Measurements from ENCODE around the gene ATP8A2.

ATP8A2 gene

DNA sequence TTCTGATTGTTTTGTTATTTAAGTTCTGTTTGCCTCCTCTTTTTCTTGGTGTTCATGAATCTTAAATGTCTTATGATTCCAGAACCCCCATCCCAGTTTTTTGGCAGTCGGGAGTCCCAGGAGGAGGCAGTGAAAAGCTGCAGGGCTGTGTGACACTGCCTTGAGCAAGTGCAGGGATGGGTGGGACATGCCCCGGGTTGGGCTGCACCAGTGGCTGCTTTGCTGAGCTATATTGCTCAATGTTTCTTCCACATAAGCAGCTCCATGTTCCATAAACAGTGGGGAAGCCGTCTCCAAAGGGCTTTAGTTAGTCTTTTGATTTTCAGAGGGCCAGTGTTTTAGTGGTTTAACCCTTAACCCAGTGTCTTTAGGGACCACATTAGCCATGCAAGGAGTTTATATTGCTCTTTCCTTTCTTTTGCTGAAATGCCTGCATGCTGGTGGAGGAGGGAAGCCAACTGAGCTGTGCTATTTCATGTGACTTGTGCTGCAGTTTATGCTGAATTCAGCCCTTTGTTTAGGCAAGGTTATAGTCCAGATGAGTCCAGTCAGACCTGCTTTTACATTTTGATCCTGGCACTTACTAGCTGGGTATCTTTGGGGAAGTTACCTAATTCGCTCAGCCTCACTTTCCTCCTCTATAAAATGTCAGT lies 13.1 kb downstream of the ATP8A2 start:
- DNase-seq = no peak

DNA sequence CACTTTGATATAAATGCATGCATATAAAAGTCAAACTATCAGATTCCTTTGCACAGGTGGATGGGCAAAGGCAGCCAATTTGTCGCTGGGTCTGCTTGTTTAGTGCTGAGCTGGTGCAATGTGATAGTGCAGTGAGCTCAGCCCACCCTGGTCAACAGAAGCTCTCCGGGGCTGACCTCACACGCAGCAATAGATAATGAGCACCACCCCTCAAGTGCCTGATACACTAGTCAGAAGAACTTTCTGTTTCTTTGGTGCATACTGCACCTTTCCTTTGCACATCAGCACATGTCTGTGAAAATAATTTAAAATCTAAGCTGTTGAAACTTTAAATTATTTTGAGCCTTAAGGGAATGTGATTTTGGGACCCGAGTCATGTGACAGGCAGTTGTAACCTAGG lies 20.2 kb downstream of the ATP8A2 start:
- DNase-seq = no peak

DNA sequence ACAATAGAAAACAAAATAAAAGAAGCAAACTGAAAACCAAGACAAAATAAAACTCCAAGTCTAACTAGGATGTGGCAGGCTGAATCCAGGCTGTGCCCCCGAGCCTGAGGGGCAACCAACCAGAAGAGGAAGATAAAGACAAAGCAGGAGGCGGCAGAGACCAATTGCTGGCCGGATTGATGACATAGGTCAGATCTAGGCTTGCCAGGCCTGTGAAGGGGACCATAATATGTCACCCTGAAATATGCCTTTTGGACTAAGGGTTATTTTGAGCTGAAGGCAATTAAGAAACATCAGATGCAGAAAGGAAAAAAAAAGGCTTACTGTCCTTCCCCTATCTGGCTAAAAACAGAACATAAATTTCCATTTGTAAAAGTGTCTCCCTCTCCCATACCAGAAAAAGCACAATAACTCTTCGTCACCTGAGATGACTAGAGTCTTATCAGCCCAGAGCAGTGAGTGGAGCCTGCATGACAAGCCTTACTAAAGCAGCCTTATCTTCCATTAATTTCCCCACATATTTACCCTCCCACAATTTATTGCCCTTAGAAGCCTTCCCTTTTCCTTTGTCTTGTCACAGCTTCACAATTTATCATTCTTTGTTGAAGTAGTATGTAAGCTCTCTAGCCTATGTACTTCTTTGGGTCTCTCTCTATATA lies 22.8 kb downstream of the ATP8A2 start:
- no peak for DNase-seq

DNA sequence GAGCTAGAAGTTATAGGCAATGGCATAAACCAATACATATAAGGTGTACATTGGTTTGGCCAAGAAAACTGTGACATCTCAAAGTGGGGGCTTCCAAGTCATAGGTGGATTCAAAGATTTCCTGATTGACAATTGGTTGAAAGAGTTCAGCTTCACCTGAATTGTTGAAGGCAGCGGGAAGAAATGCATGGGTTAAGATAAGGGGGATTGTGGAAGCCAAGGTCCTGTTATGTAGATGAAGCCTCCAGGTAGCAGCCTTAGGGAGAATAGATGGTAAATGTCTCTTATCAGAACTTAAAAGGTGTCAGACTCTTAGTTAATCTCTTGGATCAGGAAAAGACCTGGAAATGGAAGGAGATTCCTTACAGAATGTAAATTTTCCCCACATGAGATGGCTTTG lies 26.0 kb downstream of the ATP8A2 start:
- DNase-seq = no peak

DNA sequence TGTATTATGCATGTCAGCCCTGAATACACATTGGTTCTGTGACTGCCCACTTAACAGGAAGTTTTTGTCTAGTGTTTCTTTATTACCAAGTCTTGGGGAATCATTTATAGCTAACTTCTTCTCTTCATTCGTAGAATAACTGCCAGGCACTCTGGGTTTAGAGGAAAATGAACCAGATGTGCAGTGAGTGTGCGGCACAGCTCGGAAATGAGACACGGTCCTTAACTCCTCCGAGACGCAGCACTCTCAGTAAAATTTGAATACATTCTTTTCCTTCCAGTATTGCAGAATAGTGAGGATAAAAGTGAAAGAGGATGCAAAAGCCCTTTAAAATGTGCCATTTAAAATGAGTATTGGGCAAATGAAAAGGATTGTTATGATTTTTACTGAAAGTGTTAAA lies 29.2 kb downstream of the ATP8A2 start:
- DNase-seq = no peak

DNA sequence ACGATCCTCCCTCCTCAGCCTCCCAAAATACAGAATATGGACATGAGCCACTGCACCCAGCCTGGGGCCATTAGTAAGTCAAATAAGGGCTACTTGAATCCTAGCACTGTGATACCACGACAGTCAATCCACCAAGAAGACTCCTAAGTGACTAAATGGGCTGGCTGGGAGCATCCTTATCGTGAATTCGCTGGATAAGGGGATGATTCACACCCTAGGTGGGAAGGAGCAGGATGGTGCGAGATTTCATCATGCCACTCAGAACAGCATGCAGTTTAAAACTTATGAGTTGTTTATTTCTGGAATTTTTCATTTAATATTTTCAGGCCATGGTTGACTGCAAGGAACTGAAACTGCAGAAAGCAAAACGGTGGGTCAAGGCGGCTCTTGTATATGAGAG lies 30.2 kb downstream of the ATP8A2 start:
- DNase-seq = no peak

GRCh38 chr13:25406377-25406776 lies 34.6 kb downstream of the ATP8A2 start:
- no peak for DNase-seq

DNA sequence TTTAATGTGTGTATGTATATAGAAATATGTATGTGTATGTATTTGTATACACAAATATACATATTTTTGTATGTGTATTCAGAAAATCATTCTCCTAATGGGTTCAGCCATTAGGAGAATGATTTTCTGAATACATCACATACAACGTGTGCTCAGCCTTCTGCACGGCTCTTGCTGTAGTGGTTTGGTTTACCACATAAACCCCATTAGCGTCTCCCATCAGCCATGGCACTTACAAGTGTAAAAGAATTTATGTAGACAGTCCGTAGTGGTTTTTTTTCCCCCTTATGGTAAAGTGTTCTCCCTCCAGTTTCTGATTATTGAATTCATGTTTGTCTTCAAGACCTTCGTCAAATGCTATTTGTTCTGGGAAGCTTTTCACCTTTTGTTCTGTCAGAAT lies 38.2 kb downstream of the ATP8A2 start:
- no peak for DNase-seq

DNA sequence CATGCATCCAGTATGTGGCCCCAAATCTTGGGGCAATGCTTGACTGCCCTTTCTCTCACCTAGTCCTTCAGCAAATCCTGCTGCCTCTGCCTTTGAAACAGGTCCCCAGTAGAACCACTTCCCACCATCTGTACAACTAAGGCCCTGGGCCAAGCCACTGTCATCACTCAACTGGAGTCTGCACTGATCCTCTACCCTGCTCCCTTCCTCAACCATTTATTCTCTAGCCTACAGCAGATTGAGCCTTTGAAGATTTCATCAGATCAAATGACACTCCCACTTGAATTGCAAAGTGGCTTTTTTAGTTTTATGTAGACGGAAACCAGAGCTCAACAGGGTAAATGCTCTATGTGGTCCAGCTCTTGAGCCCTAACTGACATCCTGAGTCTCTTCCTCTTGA lies 43.5 kb downstream of the ATP8A2 start:
- DNase-seq = no peak

DNA sequence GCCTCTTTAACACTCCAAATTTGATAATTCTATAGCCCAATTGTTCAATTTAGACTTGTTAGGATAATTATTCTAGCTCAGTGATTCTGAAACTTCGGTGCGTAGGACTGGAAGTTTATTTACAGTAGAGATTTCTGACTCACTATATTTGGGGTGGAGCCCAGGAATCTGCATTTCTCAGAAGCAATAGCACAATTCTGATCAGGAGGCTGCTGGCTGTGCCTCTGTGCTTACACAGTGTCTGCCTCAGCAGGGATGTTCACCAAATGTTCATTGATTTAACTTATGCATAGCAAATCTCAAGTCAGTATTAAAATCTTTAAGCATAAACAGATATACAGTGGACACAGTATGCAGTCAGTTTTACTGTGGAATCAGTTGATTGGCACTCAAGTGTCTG lies 45.8 kb downstream of the ATP8A2 start:
- DNase-seq = no peak

DNA sequence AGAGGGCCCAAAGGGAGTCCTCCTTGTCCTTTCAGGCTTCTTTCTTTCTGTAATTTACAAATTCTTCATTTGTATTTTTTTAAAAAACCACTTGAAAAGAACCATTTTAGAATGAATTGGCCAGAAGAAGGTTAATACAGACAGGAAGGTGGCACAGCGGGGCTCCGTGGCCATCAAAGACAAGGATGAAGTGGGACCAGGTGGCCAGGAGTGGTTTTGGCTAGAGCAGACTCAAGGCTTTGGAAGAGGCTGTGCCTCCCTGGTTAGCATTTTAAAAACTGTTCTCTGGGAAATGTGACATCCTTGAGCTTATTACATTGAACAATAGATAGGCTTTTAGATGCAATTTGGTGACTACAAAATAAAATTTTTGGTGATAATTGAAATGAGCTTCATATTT lies 48.4 kb downstream of the ATP8A2 start:
- DNase-seq = no peak

DNA sequence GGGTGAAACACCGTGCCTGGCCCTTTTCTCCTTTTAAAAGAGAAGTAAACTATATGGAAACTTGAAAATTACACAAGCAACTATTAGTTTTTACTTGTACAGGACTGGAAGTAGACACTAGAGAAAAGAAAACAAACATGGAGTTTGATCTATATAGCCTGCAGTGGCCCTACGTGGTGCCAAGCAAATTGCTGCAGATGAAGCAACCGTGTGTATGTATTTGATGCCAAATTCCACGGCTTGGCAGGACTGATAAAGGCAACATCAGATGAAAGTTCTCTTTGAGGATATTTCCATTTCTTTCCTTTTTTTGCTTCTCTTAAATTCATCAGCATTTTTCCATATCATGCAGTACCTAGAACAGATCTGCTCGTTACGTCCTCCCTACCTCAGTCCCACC lies 49.8 kb downstream of the ATP8A2 start:
- no peak for DNase-seq

DNA sequence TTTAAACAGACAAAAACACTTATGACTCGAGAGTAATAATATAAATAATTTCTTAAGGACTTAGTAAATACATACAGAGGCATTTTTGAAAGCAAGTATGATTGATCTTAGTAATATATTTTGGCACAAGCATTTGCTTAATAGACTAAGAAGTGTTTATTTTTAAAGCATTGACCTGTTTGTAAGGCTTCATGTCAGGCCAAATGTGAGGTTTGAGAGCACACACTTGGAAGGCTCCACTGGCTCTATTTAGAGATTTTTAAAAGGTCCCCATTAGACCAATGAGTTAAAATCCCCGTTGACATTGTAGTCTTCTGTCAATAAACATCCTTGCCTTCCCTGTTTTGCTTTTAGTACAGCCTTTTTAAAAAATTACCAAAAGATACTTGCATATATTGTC lies 50.4 kb downstream of the ATP8A2 start:
- DNase-seq = no peak

- no peak for DNase-seq
Measured at GRCh38 chr13:25423831-25424230, 52.1 kb downstream of the ATP8A2 start.

DNA sequence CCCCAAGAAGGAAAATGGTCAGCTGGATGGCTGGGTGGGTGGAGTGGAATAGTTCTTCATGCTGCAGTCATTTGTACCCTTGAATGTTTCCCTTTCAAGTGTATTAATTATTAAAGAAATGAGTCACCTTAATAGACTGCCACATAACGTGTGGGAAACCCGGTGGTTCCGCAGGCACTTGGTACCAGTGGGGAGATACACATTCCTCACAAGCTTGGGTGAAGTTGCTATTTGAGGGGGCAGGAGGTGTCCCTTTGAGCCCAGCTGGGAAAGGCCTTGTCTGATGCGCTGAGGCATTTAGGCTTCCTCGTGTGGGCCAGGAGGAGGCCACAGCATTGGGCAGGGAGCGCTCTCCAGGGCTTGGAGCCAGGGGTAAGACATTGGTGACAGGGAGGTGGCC lies 57.7 kb downstream of the ATP8A2 start:
- DNase-seq = no peak

DNA sequence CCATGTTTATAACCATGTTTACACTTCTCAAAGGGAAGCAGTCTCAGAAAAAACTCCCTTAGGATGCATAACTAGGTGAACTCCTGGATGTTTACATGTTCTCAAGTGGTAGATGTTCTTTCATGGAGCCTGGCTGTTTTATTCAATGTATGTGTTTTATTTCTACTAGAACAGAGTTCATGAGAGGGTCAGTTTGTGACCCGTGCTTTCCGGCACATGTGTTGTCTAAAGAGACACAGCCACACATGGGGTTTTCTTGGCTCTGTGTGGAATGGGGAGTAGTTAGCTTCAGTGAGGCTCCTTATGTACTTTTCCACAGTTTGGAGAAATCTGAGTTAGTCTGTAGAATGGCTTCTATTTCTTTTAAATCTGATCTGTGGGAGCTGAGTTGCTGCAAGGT lies 60.9 kb downstream of the ATP8A2 start:
- no peak for DNase-seq

DNA sequence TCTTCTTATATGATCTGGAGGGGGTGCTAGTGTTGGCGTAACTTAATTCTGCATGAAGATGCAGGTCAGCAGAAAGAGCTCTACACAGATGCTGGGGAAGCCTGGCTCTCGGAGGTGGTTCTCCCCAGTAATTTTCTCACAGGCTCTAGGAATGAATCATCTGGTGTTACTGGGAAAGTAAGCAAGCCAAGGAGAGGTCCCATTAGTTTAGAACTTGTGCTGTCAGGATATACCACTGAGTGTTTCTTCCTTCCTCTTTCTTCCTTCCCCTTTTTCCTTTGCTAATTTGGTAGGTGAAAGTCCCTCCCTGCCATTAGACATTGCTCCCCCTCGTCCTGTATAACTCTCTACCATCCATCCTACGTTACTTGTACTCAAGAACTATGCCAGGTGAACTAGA lies 68.3 kb downstream of the ATP8A2 start:
- DNase-seq = no peak

DNA sequence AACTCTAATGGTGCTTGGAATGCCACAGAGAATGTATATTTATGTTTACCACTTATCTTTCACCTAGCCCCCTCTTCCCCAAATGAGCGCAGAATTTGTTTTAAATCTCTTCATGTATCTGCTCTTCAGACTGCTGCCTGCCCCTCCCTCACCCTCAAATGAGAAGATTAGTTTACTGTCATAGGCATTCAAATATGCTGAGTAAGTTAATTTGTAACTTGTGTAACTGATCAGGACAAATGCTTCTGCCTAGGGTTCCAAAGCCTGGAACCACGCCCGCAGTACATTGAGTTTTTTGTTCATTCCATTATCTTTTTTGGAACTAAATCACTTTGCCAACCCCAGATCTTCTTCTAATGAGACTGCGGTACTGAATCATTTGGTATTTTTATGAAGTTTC lies 74.5 kb downstream of the ATP8A2 start:
- DNase-seq = no peak

GRCh38 chr13:25447396-25447795 lies 75.6 kb downstream of the ATP8A2 start:
- DNase-seq = no peak

DNA sequence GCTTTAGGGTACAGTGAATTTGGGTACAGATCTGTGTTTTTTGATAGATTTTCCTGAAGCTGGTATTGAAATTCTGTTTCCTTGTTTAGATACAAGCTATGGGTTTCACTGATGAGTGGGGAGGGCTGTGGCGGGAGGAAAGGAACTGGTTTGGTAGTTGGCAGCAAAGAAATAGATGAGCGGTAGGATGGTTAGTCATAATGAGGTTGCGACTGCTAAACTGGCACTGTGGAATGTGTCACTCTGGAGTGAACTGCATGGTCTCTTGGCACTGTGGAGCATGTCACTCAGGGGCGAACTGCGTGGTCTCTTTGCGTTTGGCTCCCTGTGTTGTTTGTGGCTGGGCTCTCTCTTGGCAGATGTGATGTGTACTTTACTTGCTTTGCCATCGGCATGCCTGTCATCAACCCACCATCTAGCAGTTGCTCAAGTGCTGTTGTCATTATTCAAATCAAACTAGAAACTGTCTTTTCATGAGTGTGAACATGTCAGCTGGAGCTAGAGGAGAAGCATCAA lies 82.1 kb downstream of the ATP8A2 start:
- no peak for DNase-seq

DNA sequence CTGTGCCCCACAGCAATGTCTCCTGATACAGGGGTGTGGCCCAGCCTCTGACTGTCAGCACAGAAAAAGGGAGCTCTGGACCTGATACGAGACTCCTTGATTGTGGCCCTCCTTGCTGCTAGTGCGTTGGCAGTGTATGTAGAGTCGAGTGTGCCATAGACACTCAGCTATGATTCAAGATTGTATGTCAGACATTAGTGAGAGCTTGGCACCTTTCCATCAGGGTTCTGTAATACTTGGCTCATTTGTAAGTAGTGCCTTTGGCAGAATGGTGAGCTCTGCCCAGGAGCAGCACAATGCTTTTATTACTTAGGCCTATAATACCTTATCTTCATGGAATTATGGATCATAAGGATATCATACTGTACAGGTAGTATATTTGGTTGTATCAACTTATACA lies 83.4 kb downstream of the ATP8A2 start:
- DNase-seq = no peak

GRCh38 chr13:25457566-25457965 lies 85.8 kb downstream of the ATP8A2 start:
- no peak for DNase-seq

DNA sequence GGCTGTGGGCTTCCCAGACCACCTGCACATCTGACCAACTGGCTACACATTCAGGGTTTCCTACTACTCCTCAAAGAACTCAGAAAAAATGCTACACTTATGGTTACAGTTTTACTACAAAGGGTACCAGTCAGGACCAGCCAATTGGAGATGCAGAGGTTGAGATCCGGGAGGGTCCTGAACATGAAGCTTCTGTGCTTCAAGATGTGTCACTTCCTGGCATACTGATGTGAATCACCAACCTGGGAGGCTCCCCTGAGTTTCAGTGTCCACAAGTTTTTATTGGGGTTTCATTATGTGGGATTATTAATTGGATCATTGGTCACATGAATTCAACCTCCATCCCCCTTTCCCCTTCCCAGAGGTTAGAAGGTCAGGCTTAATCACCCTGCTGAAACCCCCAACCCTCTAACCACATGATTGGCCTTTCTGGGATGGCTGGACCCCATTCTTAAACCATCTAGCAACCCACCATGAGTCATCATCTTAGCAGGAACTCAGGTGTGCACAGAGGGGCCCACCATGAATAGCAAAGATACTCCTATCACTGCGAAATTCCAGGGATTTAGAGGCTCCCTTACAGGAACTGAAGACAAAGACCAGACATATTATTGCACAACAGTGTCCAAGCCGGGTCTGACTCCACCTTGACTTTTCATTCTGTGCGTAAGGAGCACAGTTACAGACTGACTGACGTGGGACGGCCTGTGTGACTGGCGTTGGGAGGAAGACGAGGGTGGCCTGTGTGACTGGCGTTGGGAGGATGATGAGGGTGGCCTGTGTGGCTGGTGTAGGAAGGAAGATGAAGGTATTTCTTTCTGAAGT lies 90.7 kb downstream of the ATP8A2 start:
- no peak for DNase-seq

DNA sequence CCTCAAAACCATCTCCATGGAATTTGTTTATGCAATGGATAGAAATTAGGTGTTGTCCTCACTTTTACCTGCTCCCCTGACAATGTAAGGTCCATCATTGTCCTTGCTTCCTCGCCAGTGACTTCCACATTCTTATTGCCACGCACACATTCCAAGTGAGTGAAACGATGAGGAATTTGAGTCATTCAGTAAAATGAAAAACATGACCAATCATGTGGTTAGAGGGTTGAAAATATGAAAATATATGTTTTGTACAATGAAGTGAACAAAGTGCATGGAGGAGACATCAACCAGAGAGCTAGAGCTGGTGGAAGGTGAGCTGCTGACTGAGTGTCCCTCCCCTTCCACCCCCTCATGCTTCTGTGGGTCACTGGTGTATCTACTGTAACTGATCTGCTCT lies 91.7 kb downstream of the ATP8A2 start:
- no peak for DNase-seq

Measured in activated naive CD4-positive, alpha-beta T cell treated with anti-CD3 and anti-CD28 coated beads, Interleukin-2, amount 50 U/mL, for 16 hours (primary cell).